NB4 (cell line): ENCODE results near the gene RAB11A.

Experiments
- DNase-seq: peaks from one replicate; pipeline ENCODE4 v3.0.0; 2010; ENCODE audit warnings: low read depth
- H3K4me3 ChIP-seq: one replicate; pipeline ENCODE4 v1.5.1; 2011; ENCODE audit warnings: mild to moderate bottlenecking, low read depth, low read length, moderate library complexity
- CTCF ChIP-seq: IDR thresholded peaks from one replicate; pipeline ENCODE4 v1.5.1; 2012; ENCODE audit warnings: low read depth, low read length
- MAX ChIP-seq: IDR thresholded peaks from 2 replicates; pipeline ENCODE4 v1.6.1; 2011; ENCODE audit warnings: low read depth, low read length
- MYC ChIP-seq: IDR thresholded peaks from 2 replicates; pipeline ENCODE4 v1.6.1; 2011; ENCODE audit warnings: low read depth, low read length
- POLR2A ChIP-seq: IDR thresholded peaks from 2 replicates; pipeline ENCODE4 v1.6.1; 2011; ENCODE audit warnings: mild to moderate bottlenecking; ENCODE audit not compliant: insufficient read length; ENCODE audit errors: extremely low read depth

The RAB11A gene

GRCh38 chr15:65869126-65869953 lies at the start of gene RAB11A:
RAB11A (plus strand) TSS chr15:65869491; CDS start chr15:65869586, 95 bp downstream.
- peak; percentile 97 for DNase-seq
- TF ChIP-seq POLR2A (peak; percentile 99), CTCF (peak; percentile 30), MAX (peak; percentile 78), MYC (peak; percentile 85)
- peak within 1 kb of the TSS; percentile 92 for H3K4me3 ChIP-seq

- TF ChIP-seq CTCF, result no peak
- TF ChIP-seq POLR2A, result no peak
- no peak for TF ChIP-seq MAX
- no peak for TF ChIP-seq MYC
- H3K4me3 ChIP-seq, result no peak overlapping the region
- DNase-seq, result no peak
Observed at GRCh38 chr15:65819563-65819960, 49.7 kb upstream of the RAB11A start.

GRCh38 chr15:65821070-65821469 lies 48.2 kb upstream of the RAB11A start:
- DNase-seq, result no peak
- TF ChIP-seq CTCF, result no peak
- no peak for TF ChIP-seq MAX
- no peak for TF ChIP-seq MYC
- no peak for TF ChIP-seq POLR2A
- no peak overlapping the region for H3K4me3 ChIP-seq

GRCh38 chr15:65822316-65822715 lies 47.0 kb upstream of the RAB11A start:
- TF ChIP-seq POLR2A (no peak), MAX (no peak), CTCF (no peak), MYC (no peak)
- H3K4me3 ChIP-seq, result no peak overlapping the region
- no peak for DNase-seq

GRCh38 chr15:65824031-65824743 lies 45.1 kb upstream of the RAB11A start:
- TF ChIP-seq CTCF, result peak; percentile 50
- TF ChIP-seq POLR2A, result no peak
- H3K4me3 ChIP-seq, result no peak overlapping the region
- peak; percentile 50 for DNase-seq
